Uterus (tissue), 2 donors: ENCODE results near the gene PSENEN.

Source experiments
- CTCF ChIP-seq, 4 experiments: fragments of 200-600 bp in 2 of 4; fragments of 450-650 bp in 2 of 4; sonication (generic) in 2 of 4; IDR thresholded peaks; one replicate each; pipeline ENCODE4 v1.5.1; 2016 to 2019; ENCODE audit warnings: antibody characterized with exemption in 4 of 4, mild to moderate bottlenecking in 2 of 4, moderate library complexity in 1 of 4
- POLR2A ChIP-seq, 2 donors: fragments of 450-650 bp; IDR thresholded peaks; one replicate each; pipeline ENCODE4 v1.6.1; 2016; ENCODE audit warnings: antibody characterized with exemption in 2 of 2, mild to moderate bottlenecking in 1 of 2, moderate library complexity in 1 of 2

GRCh38 chr19:35729021-35729420 is 16.4 kb upstream of the PSENEN start:
- TF ChIP-seq CTCF (IDR thresholded peaks at IDR 0.05) (no peak), POLR2A (IDR thresholded peaks at IDR 0.05) (no peak)
